DOHH2 (cell line): Measurements from ENCODE around the gene TLE3.

Experiments used
- H3F3A ChIP-seq: fragments of 200-600 bp; sonication (generic), shearing (Covaris generic); 2 replicates; pipeline ENCODE4 v1.6.0; 2016; ENCODE audit warnings: antibody characterized with exemption, mild to moderate bottlenecking; ENCODE audit not compliant: control insufficient read depth, insufficient read depth
- H3K27ac ChIP-seq: fragments of 200-600 bp; sonication (generic); 2 replicates; pipeline ENCODE4 v1.5.1; 2014; ENCODE audit warnings: low read depth, mild to moderate bottlenecking, low read length, moderate library complexity
- H3K27me3 ChIP-seq: fragments of 200-600 bp; sonication (generic); 2 replicates; pipeline ENCODE4 v1.6.1; 2014; ENCODE audit warnings: mild to moderate bottlenecking, low read length, mixed read lengths; ENCODE audit not compliant: control insufficient read depth
- H3K36me3 ChIP-seq: fragments of 200-600 bp; sonication (generic); 2 replicates; pipeline ENCODE4 v1.6.1; 2014; ENCODE audit warnings: mild to moderate bottlenecking, low read length, moderate library complexity, mixed read lengths; ENCODE audit not compliant: control insufficient read depth
- H3K4me1 ChIP-seq: fragments of 200-600 bp; sonication (generic); 2 replicates; pipeline ENCODE4 v1.6.1; 2014; ENCODE audit warnings: mild to moderate bottlenecking, low read length, mixed read lengths; ENCODE audit not compliant: control insufficient read depth
- H3K4me2 ChIP-seq: fragments of 200-600 bp; sonication (generic); 2 replicates; pipeline ENCODE4 v1.6.0; 2014; ENCODE audit warnings: mild to moderate bottlenecking, low read length, moderate library complexity
- H3K4me3 ChIP-seq: fragments of 200-600 bp; sonication (generic); 2 replicates; pipeline ENCODE4 v1.5.1; 2014; ENCODE audit warnings: mild to moderate bottlenecking, low read length, mixed read lengths
- H3K79me2 ChIP-seq: fragments of 200-600 bp; sonication (generic); 2 replicates; pipeline ENCODE4 v1.6.1; 2014; ENCODE audit warnings: mild to moderate bottlenecking, low read length, mixed read lengths; ENCODE audit not compliant: control insufficient read depth
- H3K9me2 ChIP-seq: fragments of 200-600 bp; sonication (generic); replicated peaks from 2 replicates; pipeline ENCODE4 v1.6.1; 2014; ENCODE audit warnings: mild to moderate bottlenecking, low read length, mixed read lengths; ENCODE audit not compliant: control insufficient read depth
- H3K9me3 ChIP-seq: fragments of 200-600 bp; sonication (generic); 2 replicates; pipeline ENCODE4 v1.6.1; 2014; ENCODE audit warnings: antibody characterized with exemption, low read length, mixed read lengths; ENCODE audit not compliant: control insufficient read depth, insufficient read depth
- H4K20me1 ChIP-seq: fragments of 200-600 bp; sonication (generic); 2 replicates; pipeline ENCODE4 v1.6.0; 2014; ENCODE audit warnings: low read depth, mild to moderate bottlenecking, antibody characterized with exemption, low read length, moderate library complexity; ENCODE audit not compliant: control insufficient read depth, insufficient read depth
- EZH2phosphoT487 ChIP-seq: fragments of 200-600 bp; sonication (generic); IDR thresholded peaks from 2 replicates; pipeline ENCODE4 v1.6.1; 2017; ENCODE audit warnings: borderline replicate concordance, mild to moderate bottlenecking, antibody characterized with exemption, low read length, moderate library complexity, mixed read lengths
- TF ChIP-seq, protein P1 (sequence below): fragments of 200-600 bp; sonication (generic); IDR thresholded peaks from one replicate; pipeline ENCODE4 v1.5.1; 2014; ENCODE audit warnings: antibody characterized with exemption, mild to moderate bottlenecking, low read depth, low read length; ENCODE audit not compliant: poor library complexity, severe bottlenecking

The TLE3 gene

DNA sequence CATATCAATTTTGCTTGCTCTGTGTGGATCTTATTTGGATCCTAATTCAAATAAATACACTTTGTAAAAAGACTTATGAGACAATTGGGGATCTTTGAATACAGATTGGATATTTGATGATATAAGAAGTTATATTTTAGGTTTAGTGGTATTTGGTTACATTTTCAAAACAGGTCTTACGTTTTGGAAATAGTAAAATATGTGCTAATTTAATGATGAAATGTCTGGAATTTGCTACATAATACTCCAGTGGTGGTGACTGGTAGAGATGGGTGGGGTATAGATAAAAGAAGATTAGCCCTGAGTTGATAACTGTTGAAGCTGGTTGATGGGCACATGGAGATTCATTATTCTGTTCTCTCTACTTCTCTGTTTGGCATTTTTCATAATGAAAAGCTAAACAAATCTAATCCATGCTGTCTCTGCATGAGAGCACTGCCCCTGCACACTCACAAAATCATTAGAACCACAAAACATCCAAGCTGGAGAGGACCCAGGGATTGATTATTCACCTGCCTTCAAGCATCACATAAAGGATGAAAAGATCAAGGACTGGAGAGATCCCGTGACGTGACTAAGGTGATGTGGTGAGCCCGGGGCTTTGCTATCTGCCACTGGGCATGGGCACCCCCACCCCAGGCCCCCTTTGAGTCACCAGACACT lies 58.9 kb downstream of the TLE3 start:
- Histone ChIP-seq H3K27me3 (no peaks in the 10 kb centered on the region), H3K36me3 (no peaks in the 10 kb centered on the region), H4K20me1 (no peaks in the 10 kb centered on the region), H3K9me3 (no peaks in the 10 kb centered on the region), H3K9me2 (no peaks in the 10 kb centered on the region), H3K27ac (no peak overlapping the region), H3K79me2 (no peaks in the 10 kb centered on the region), H3K4me3 (no peak overlapping the region), H3K4me2 (no peak overlapping the region), H3F3A (peaks cover 18% of the 10 kb centered on the region), H3K4me1 (peaks cover 64% of the 10 kb centered on the region)
- TF ChIP-seq, protein P1, sequence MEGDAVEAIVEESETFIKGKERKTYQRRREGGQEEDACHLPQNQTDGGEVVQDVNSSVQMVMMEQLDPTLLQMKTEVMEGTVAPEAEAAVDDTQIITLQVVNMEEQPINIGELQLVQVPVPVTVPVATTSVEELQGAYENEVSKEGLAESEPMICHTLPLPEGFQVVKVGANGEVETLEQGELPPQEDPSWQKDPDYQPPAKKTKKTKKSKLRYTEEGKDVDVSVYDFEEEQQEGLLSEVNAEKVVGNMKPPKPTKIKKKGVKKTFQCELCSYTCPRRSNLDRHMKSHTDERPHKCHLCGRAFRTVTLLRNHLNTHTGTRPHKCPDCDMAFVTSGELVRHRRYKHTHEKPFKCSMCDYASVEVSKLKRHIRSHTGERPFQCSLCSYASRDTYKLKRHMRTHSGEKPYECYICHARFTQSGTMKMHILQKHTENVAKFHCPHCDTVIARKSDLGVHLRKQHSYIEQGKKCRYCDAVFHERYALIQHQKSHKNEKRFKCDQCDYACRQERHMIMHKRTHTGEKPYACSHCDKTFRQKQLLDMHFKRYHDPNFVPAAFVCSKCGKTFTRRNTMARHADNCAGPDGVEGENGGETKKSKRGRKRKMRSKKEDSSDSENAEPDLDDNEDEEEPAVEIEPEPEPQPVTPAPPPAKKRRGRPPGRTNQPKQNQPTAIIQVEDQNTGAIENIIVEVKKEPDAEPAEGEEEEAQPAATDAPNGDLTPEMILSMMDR = no peak
- TF ChIP-seq EZH2phosphoT487 = no peak

DNA sequence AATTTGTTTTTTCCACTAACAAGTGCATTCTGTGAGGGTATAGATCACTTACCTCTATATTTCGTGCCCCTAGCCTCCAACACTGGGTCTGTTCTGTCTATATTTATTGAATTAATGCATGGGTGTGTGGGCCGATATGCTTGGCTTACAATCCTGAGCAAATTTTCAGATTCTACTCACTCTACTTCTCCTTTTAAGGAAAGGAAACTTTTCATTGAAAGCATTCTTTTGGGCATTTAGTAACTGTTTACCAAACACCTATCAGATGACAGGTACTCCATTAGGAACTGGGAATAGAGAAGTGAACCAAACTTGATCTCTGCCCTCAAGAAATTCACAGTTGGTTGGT lies 60.5 kb downstream of the TLE3 start:
- TF ChIP-seq, protein P1 = no peak
- TF ChIP-seq EZH2phosphoT487 = no peak
- peak overlapping the region; percentile 94 for H3K4me2 ChIP-seq

DNA sequence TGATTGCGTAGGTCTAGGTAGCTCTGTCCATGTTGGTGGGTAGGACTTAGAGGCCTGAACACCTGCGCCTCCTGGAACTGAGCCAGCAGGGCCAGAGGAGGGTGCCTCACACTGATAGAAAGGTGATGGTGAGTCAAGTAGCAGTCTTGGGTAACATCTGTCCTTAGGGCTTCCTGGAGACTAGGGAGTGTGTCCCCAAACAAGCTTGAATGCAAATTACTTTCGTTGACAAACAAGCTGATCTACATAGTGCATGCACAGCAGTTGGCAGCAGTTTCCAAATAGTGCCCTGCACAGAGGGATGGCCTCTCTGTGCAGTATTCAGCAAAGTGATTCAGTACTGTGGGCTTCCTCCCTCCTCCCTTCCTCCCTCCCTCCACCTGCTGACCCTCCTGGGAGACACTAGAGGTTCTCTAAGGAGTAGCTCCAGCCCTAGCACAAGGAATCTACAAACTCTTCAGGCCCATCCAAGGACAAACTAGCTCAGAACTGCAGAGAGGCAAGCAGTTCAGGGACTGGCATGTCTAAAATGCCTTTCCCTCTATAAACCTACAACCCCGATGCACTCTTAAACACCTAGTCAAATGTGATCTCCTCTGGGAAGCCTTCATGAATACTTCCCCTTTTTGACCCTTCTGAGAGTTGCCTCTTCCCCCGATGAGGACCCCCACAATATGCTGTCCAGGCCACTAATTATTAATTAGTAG lies 61.0 kb downstream of the TLE3 start:
- H3K9me2 ChIP-seq = no peaks in the 10 kb centered on the region
- peaks cover 18% of the 10 kb centered on the region for H3F3A ChIP-seq
- no peaks in the 10 kb centered on the region for H4K20me1 ChIP-seq
- H3K27ac ChIP-seq = peak overlapping the region; percentile 73
- peak overlapping the region; percentile 68 for H3K4me3 ChIP-seq
- peak overlapping the region; percentile 94 for H3K4me2 ChIP-seq
- H3K4me1 ChIP-seq = peaks cover 64% of the 10 kb centered on the region
- H3K27me3 ChIP-seq = no peaks in the 10 kb centered on the region
- TF ChIP-seq, protein P1 = no peak
- TF ChIP-seq EZH2phosphoT487 = no peak
- H3K36me3 ChIP-seq = no peaks in the 10 kb centered on the region
- no peaks in the 10 kb centered on the region for H3K79me2 ChIP-seq
- no peaks in the 10 kb centered on the region for H3K9me3 ChIP-seq

More for the DNA sequence above, 60.5 kb downstream of the TLE3 start:
- Histone ChIP-seq H4K20me1 (no peaks in the 10 kb centered on the region), H3K36me3 (no peaks in the 10 kb centered on the region), H3K4me1 (peaks cover 64% of the 10 kb centered on the region), H3K4me3 (peak overlapping the region; percentile 68), H3K9me3 (no peaks in the 10 kb centered on the region), H3K9me2 (no peaks in the 10 kb centered on the region), H3F3A (peaks cover 18% of the 10 kb centered on the region), H3K79me2 (no peaks in the 10 kb centered on the region), H3K27ac (peak overlapping the region; percentile 73), H3K27me3 (no peaks in the 10 kb centered on the region)
